IMR-90 (cell line): ENCODE data around the gene ZNF407. TPM values are rescaled to one million over a fixed set of nuclear protein-coding genes. Genes with fewer than 3 reads are reported as not detected.

Experiments
- ATAC-seq: fragments of 200-7000 bp; cut with Tn5 transposase; 2 replicates; pipeline ENCODE4 v1.9.1; 2020; ENCODE audit warnings: low read depth, mild to moderate bottlenecking, moderate library complexity
- BruUV-seq: library from RNA; stranded (reverse); fragments of 400-500 nt; replicated peaks from 2 replicates; lab custom pipeline; 2021; lab: Mats Ljungman, UMichigan
- CTCF ChIA-PET: fragments of 300-600 bp; formaldehyde crosslinking; extraction: SDS; loops from one replicate; lab custom pipeline; 2021; ENCODE audit warnings: antibody characterized with exemption; lab: Yijun Ruan, JAX
- POLR2A ChIA-PET: fragments of 300-600 bp; sonication (Branson Sonifier 250); formaldehyde crosslinking; loops from one replicate; lab custom pipeline; 2022; ENCODE audit warnings: antibody characterized with exemption; ENCODE audit not compliant: unreplicated experiment; lab: Charles Lee
- DNase-seq: peaks from one replicate; pipeline ENCODE4 v3.0.0; 2013
- H2AFZ ChIP-seq: replicated peaks from 2 replicates; pipeline ENCODE3; 2013; ENCODE audit warnings: low read length, mild to moderate bottlenecking; ENCODE audit not compliant: poor library complexity
- H2AK5ac ChIP-seq: 2 replicates; pipeline ENCODE4 v1.6.1; 2013; ENCODE audit warnings: low read depth, low read length, inconsistent platforms
- H2AK9ac ChIP-seq: replicated peaks from 2 replicates; pipeline ENCODE3; 2013; ENCODE audit warnings: mild to moderate bottlenecking, low read depth, low read length, moderate library complexity; ENCODE audit not compliant: poor library complexity
- H2BK120ac ChIP-seq: 2 replicates; pipeline ENCODE4 v1.6.1; 2013; ENCODE audit warnings: low read depth, low read length, inconsistent platforms
- H2BK15ac ChIP-seq: 3 replicates; pipeline ENCODE4 v1.6.1; 2013; ENCODE audit warnings: low read depth, low read length, inconsistent platforms
- H2BK20ac ChIP-seq: 2 replicates; pipeline ENCODE4 v1.6.1; 2013; ENCODE audit warnings: low read depth, mild to moderate bottlenecking, inconsistent platforms, low read length, moderate library complexity
- H2BK5ac ChIP-seq: 2 replicates; pipeline ENCODE4 v1.6.1; 2013; ENCODE audit warnings: mild to moderate bottlenecking, low read depth, low read length, inconsistent platforms; ENCODE audit not compliant: poor library complexity, severe bottlenecking
- H3K14ac ChIP-seq: replicated peaks from 2 replicates; pipeline ENCODE4 v1.6.1; 2013; ENCODE audit warnings: low read depth, low read length, inconsistent platforms
- H3K18ac ChIP-seq: 2 replicates; pipeline ENCODE4 v1.6.1; 2013; ENCODE audit warnings: low read depth, low read length, control low read depth
- H3K23ac ChIP-seq: 2 replicates; pipeline ENCODE4 v1.6.1; 2013; ENCODE audit warnings: low read depth, low read length, inconsistent platforms
- H3K27ac ChIP-seq: 2 replicates; pipeline ENCODE4 v1.5.1; 2013; ENCODE audit warnings: mild to moderate bottlenecking, control low read depth, low read length; ENCODE audit not compliant: insufficient read depth
- H3K27me3 ChIP-seq: 2 replicates; pipeline ENCODE4 v1.6.1; 2013; ENCODE audit warnings: low read length; ENCODE audit not compliant: control insufficient read depth, insufficient read depth
- H3K36me3 ChIP-seq: 2 replicates; pipeline ENCODE4 v1.6.1; 2013; ENCODE audit warnings: low read length, mixed read lengths; ENCODE audit not compliant: control insufficient read depth, insufficient read depth
- H3K4ac ChIP-seq: 2 replicates; pipeline ENCODE4 v1.6.1; 2013; ENCODE audit warnings: low read depth, low read length, inconsistent platforms
- H3K4me1 ChIP-seq: 2 replicates; pipeline ENCODE4 v1.6.1; 2013; ENCODE audit warnings: low read length, mixed read lengths; ENCODE audit not compliant: control insufficient read depth, insufficient read depth
- H3K4me2 ChIP-seq: 2 replicates; pipeline ENCODE4 v1.6.1; 2013; ENCODE audit warnings: low read depth, mild to moderate bottlenecking, control low read depth, low read length, moderate library complexity
- H3K4me3 ChIP-seq: 2 replicates; pipeline ENCODE4 v1.5.1; 2013; ENCODE audit warnings: low read depth, mild to moderate bottlenecking, control low read depth, low read length, moderate library complexity; ENCODE audit not compliant: insufficient read depth
- H3K56ac ChIP-seq: 2 replicates; pipeline ENCODE4 v1.6.1; 2013; ENCODE audit warnings: low read length, inconsistent platforms; ENCODE audit not compliant: insufficient read depth; ENCODE audit errors: extremely low read depth
- H3K79me1 ChIP-seq, 2 experiments: 2 replicates each; pipeline ENCODE4 v1.6.1; 2013; ENCODE audit warnings: low read length in 2 of 2, inconsistent platforms in 1 of 2, low read depth in 1 of 2
- H3K9ac ChIP-seq: 2 replicates; pipeline ENCODE4 v1.6.1; 2013; ENCODE audit warnings: low read depth, low read length, control low read depth
- H3K9me1 ChIP-seq: 2 replicates; pipeline ENCODE4 v1.6.1; 2013; ENCODE audit warnings: low read length, inconsistent platforms; ENCODE audit not compliant: insufficient read depth
- H3K9me3 ChIP-seq: 2 replicates; pipeline ENCODE4 v1.6.1; 2013; ENCODE audit warnings: low read length; ENCODE audit not compliant: control insufficient read depth, insufficient read depth
- H4K20me1 ChIP-seq: 2 replicates; pipeline ENCODE4 v1.6.1; 2013; ENCODE audit warnings: low read length, inconsistent platforms; ENCODE audit not compliant: insufficient read depth
- H4K5ac ChIP-seq: 2 replicates; pipeline ENCODE4 v1.6.1; 2013; ENCODE audit warnings: mild to moderate bottlenecking, low read depth, low read length, control low read depth
- H4K8ac ChIP-seq, 2 experiments: 2 replicates each; pipeline ENCODE4 v1.6.1; 2013; ENCODE audit warnings: low read depth in 2 of 2, low read length in 2 of 2, control low read depth in 1 of 2, inconsistent platforms in 1 of 2
- H4K91ac ChIP-seq: 2 replicates; pipeline ENCODE4 v1.6.1; 2013; ENCODE audit warnings: low read depth, low read length, inconsistent platforms; ENCODE audit not compliant: insufficient read depth
- BHLHE40 ChIP-seq: fragments of 150-350 bp; IDR thresholded peaks from 2 replicates; pipeline ENCODE4 v1.6.1; 2016; ENCODE audit warnings: mild to moderate bottlenecking, low read depth, low read length
- CEBPB ChIP-seq: IDR thresholded peaks from 2 replicates; pipeline ENCODE4 v1.6.1; 2012; ENCODE audit warnings: low read depth, low read length, improper control_type of control experiment
- CHD1 ChIP-seq: IDR thresholded peaks from 2 replicates; pipeline ENCODE4 v1.6.1; 2012; ENCODE audit warnings: low read depth, low read length, improper control_type of control experiment
- FOS ChIP-seq: fragments of 150-350 bp; IDR thresholded peaks from 2 replicates; pipeline ENCODE4 v1.6.1; 2016; ENCODE audit warnings: low read depth, low read length
- MAFK ChIP-seq: IDR thresholded peaks from 2 replicates; pipeline ENCODE4 v1.6.1; 2012; ENCODE audit warnings: low read depth, low read length, improper control_type of control experiment
- MAZ ChIP-seq: IDR thresholded peaks from 2 replicates; pipeline ENCODE4 v1.6.1; 2012; ENCODE audit warnings: low read depth, mild to moderate bottlenecking, low read length, improper control_type of control experiment, moderate library complexity, borderline replicate concordance
- MXI1 ChIP-seq: IDR thresholded peaks from 2 replicates; pipeline ENCODE4 v1.6.1; 2012; ENCODE audit warnings: low read depth, mild to moderate bottlenecking, low read length, moderate library complexity, borderline replicate concordance
- NFE2L2 ChIP-seq: fragments of 150-350 bp; IDR thresholded peaks from 2 replicates; pipeline ENCODE4 v1.6.1; 2016; ENCODE audit warnings: low read depth, mild to moderate bottlenecking, low read length
- POLR2A ChIP-seq: IDR thresholded peaks from 2 replicates; pipeline ENCODE4 v1.6.1; 2012; ENCODE audit warnings: mild to moderate bottlenecking, low read depth, low read length
- RAD21 ChIP-seq: IDR thresholded peaks from 2 replicates; pipeline ENCODE4 v1.6.1; 2012; ENCODE audit warnings: low read length, improper control_type of control experiment
- RCOR1 ChIP-seq: IDR thresholded peaks from 2 replicates; pipeline ENCODE4 v1.6.1; 2012; ENCODE audit warnings: mild to moderate bottlenecking, low read length, improper control_type of control experiment; ENCODE audit not compliant: insufficient replicate concordance
- RFX5 ChIP-seq: IDR thresholded peaks from 2 replicates; pipeline ENCODE4 v1.8.0; 2012; ENCODE audit warnings: low read depth, mild to moderate bottlenecking, low read length, moderate library complexity
- SMC3 ChIP-seq: fragments of 150-350 bp; IDR thresholded peaks from 2 replicates; pipeline ENCODE4 v1.6.1; 2016; ENCODE audit warnings: low read depth, mild to moderate bottlenecking, antibody characterized with exemption, low read length, moderate library complexity
- WGBS, 2 experiments: methylation state at CpG; one replicate each; pipeline versions ENCODE4 v1.1.5 to v1.1.7; 2013; ENCODE audit warnings: missing lambda C conversion rate in 2 of 2; ENCODE audit not compliant: insufficient read length in 1 of 2; ENCODE audit errors: extremely low coverage in 2 of 2; 5-methylcytosine and 5-hydroxymethylcytosine counted together
- dilution Hi-C: fragments of 300-500 bp; cut with HindIII; formaldehyde crosslinking; loops from one replicate; pipeline ENCODE4 v1.14.3; 2018; ENCODE audit warnings: low sequenced_read_pairs; ENCODE audit not compliant: unreplicated experiment
- in situ Hi-C: fragments of 300-500 bp; cut with MboI; formaldehyde crosslinking; loops from 3 replicates; pipeline ENCODE4 v1.14.3; 2019; ENCODE audit warnings: low sequenced_read_pairs, inconsistent platforms, mixed read lengths
- intact Hi-C: fragments of 100-400 bp; cut with micrococcal nuclease; formaldehyde crosslinking; loops from 2 replicates; pipeline ENCODE4 v1.10.0; 2022
- polyA plus RNA-seq, 3 experiments: library from polyadenylated mRNA; depleted of rRNA; stranded (reverse); fragments of >200 nt; gene quantifications; 2 replicates each; pipeline ENCODE4 v1.2.3, GENCODE V29; 2012; ENCODE audit warnings: low replicate concordance in 1 of 3
- total RNA-seq: library from RNA; depleted of rRNA; stranded (reverse); fragments of >200 nt; gene quantifications from 2 replicates; pipeline ENCODE4 v1.2.3, GENCODE V29; 2012
- TF ChIP-seq, protein P1 (sequence below): fragments of 150-350 bp; IDR thresholded peaks from 2 replicates; pipeline ENCODE4 v1.6.1; 2016; ENCODE audit warnings: low read depth, mild to moderate bottlenecking, low read length, moderate library complexity, borderline replicate concordance
- TF ChIP-seq, protein P2 (sequence below): fragments of 150-350 bp; IDR thresholded peaks from 2 replicates; pipeline ENCODE4 v1.6.1; 2017; ENCODE audit warnings: mild to moderate bottlenecking, antibody characterized with exemption, low read length, low read depth
- TF ChIP-seq, protein P3 (sequence below): conservative IDR thresholded peaks from 2 replicates; pipeline ENCODE4 v1.5.1; 2012; ENCODE audit warnings: mild to moderate bottlenecking, low read depth, low read length, improper control_type of control experiment

Gene ZNF407
- total and polyA plus RNA-seq, 2 of the 4 experiments (the other 2 are of a cell fraction), result 3.1 to 20.1 TPM

DNA sequence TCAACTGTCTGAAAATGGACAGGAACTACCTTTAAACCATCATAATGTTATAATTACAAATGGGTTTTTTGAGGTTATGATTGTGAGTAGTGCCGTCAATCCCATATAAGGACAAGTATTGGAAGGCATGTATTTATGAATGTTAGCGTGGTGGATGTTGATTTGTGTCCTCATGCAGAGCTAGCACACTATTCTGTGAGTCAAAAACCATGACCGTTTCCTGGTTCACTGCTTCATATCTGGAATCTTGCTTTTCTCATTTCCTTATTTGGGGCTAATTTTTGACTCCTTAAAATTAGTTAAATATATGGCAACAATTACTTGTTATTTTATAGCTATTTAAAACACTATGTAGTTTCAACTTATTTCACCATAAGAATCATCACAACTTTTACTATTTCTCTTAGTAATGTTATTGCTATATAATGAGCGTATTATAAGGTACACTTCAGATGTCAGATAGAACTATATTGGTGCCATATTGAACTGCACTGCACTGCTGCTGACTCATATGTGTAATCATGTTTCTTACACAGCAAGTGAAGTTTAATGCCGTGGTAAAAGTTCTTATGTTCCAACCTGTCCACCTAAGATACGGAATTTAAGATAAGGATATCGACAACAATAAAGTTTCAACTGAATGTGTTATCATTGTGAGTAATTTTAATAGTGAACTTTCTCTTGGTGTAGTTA is 418.5 kb downstream of the ZNF407 start:
- BruUV-seq, result no TSS peak
- H2BK20ac ChIP-seq, result no peak overlapping the region
- H3K4me3 ChIP-seq, result no peak overlapping the region
- no peaks in the 10 kb centered on the region for H3K27me3 ChIP-seq
- no peak overlapping the region for H2BK15ac ChIP-seq
- no peak overlapping the region for H2AK9ac ChIP-seq
- no peaks in the 10 kb centered on the region for H3K9me3 ChIP-seq
- CTCF ChIA-PET, result interaction anchor here (0.6 kb wide), 1 partner anchor 53 kb away, joined by 3 read pairs; no protein-coding TSS in a partner anchor
- no peak overlapping the region for H4K5ac ChIP-seq
- no peak overlapping the region for H3K27ac ChIP-seq
- no peak overlapping the region for H3K4ac ChIP-seq
- no peak overlapping the region for H2BK120ac ChIP-seq
- POLR2A ChIA-PET, result interaction anchor here (0.7 kb wide), 1 partner anchor 144 kb away, joined by 3 read pairs; no protein-coding TSS in a partner anchor
- H3K4me2 ChIP-seq, result no peak overlapping the region
- no peak overlapping the region for H4K91ac ChIP-seq
- TF ChIP-seq, protein P1, sequence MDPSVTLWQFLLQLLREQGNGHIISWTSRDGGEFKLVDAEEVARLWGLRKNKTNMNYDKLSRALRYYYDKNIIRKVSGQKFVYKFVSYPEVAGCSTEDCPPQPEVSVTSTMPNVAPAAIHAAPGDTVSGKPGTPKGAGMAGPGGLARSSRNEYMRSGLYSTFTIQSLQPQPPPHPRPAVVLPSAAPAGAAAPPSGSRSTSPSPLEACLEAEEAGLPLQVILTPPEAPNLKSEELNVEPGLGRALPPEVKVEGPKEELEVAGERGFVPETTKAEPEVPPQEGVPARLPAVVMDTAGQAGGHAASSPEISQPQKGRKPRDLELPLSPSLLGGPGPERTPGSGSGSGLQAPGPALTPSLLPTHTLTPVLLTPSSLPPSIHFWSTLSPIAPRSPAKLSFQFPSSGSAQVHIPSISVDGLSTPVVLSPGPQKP, result no peak
- TF ChIP-seq, protein P2, sequence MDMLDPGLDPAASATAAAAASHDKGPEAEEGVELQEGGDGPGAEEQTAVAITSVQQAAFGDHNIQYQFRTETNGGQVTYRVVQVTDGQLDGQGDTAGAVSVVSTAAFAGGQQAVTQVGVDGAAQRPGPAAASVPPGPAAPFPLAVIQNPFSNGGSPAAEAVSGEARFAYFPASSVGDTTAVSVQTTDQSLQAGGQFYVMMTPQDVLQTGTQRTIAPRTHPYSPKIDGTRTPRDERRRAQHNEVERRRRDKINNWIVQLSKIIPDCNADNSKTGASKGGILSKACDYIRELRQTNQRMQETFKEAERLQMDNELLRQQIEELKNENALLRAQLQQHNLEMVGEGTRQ, result no peak
- TF ChIP-seq MAFK (no peak), CEBPB (no peak), POLR2A (no peak), BHLHE40 (no peak), RCOR1 (no peak), MXI1 (no peak), MAZ (no peak), RFX5 (no peak), RAD21 (no peak), FOS (no peak), SMC3 (no peak), CHD1 (no peak), NFE2L2 (no peak)
- TF ChIP-seq, protein P3, sequence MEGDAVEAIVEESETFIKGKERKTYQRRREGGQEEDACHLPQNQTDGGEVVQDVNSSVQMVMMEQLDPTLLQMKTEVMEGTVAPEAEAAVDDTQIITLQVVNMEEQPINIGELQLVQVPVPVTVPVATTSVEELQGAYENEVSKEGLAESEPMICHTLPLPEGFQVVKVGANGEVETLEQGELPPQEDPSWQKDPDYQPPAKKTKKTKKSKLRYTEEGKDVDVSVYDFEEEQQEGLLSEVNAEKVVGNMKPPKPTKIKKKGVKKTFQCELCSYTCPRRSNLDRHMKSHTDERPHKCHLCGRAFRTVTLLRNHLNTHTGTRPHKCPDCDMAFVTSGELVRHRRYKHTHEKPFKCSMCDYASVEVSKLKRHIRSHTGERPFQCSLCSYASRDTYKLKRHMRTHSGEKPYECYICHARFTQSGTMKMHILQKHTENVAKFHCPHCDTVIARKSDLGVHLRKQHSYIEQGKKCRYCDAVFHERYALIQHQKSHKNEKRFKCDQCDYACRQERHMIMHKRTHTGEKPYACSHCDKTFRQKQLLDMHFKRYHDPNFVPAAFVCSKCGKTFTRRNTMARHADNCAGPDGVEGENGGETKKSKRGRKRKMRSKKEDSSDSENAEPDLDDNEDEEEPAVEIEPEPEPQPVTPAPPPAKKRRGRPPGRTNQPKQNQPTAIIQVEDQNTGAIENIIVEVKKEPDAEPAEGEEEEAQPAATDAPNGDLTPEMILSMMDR, result no peak
- no CpG with 5 or more reads among the region's 7 CpGs for WGBS, 2 experiments
- H3K14ac ChIP-seq, result no peak overlapping the region
- H3K4me1 ChIP-seq, result no peaks in the 10 kb centered on the region
- no peaks in the 10 kb centered on the region for H3K79me1 ChIP-seq
- H3K36me3 ChIP-seq, result no peaks in the 10 kb centered on the region
- ATAC-seq (no peak), DNase-seq (no peak)
- no peaks in the 10 kb centered on the region for H4K20me1 ChIP-seq
- H2BK5ac ChIP-seq, result no peak overlapping the region
- H3K9me1 ChIP-seq, result no peaks in the 10 kb centered on the region; the same call in 1 of the 2 replicates
- in situ Hi-C loops (no loop called here), intact Hi-C loops (no loop called here), dilution Hi-C loops (no loop called here)
- no peak overlapping the region for H3K23ac ChIP-seq
- no peak overlapping the region for H4K8ac ChIP-seq
- no peak overlapping the region for H2AK5ac ChIP-seq
- no peak overlapping the region for H3K18ac ChIP-seq
- no peak overlapping the region for H2AFZ ChIP-seq
- no peak overlapping the region for H3K56ac ChIP-seq
- H3K9ac ChIP-seq, result no peak overlapping the region
